Right cardiac atrium (tissue), 5 donors: Measurements from ENCODE around the gene PPP1R15A. TPM values are rescaled to one million over a fixed set of nuclear protein-coding genes. Genes with fewer than 3 reads are reported as not detected.

Experiments
- polyA plus RNA-seq: library from polyadenylated mRNA; stranded (reverse); fragments of 200-250 nt; gene quantifications from one replicate; pipeline ENCODE4 v1.2.3, GENCODE V29; 2013
- total RNA-seq, 4 donors: library from RNA; stranded (reverse); fragmentation: NEBNext Ultra II Directional; extraction: Animal tissue kit (Norgen Biotek cat#: 25700); gene quantifications; one replicate each; pipeline ENCODE4 v1.2.1, GENCODE V29; 2021
- donor health status: healthy with polysubstance abuse.
- donor health status: DM: no; HTN: yes; CAD: no.
- donor health status: DM: no; HTN: no; CAD: no.
- donor health status: DM: no; HTN: yes; CAD: no; lungs with severe emphysema.
- donor health status: DM: yes; HTN: yes; CAD: no.

The PPP1R15A gene
- total and polyA plus RNA-seq, 5 donors = 60.8 to 156 (median 71.4) TPM

Other genes starting within 250 kb of the PPP1R15A start
Only the 30 nearest of the 32 such genes appear.
- 10 to 100 TPM in 3 of 4 donors, 1 to 10 TPM in 1; 2.8 to 16.9 (median 14.7) TPM for gene DBP, start 235.0 kb upstream of the PPP1R15A start, total RNA-seq
- gene DBP, start 235.0 kb upstream of the PPP1R15A start, polyA plus RNA-seq = 9.5 TPM
- gene CA11, start 226.2 kb upstream of the PPP1R15A start, total RNA-seq = 10 to 100 TPM in 3 of 4 donors, 1 to 10 TPM in 1; 8.6 to 16.5 (median 13.2) TPM
- 16.6 TPM for gene CA11, start 226.2 kb upstream of the PPP1R15A start, polyA plus RNA-seq
- gene NTN5, start 199.4 kb upstream of the PPP1R15A start, total RNA-seq = under 1 TPM; 0.19 to 0.94 (median 0.57) TPM
- gene NTN5, start 199.4 kb upstream of the PPP1R15A start, polyA plus RNA-seq = 0.14 TPM
- not detected for gene FUT2, start 176.4 kb upstream of the PPP1R15A start, total RNA-seq
- 0.09 TPM for gene FUT2, start 176.4 kb upstream of the PPP1R15A start, polyA plus RNA-seq
- gene MAMSTR, start 152.7 kb upstream of the PPP1R15A start, total RNA-seq = 1 to 10 TPM; 1.6 to 5.7 (median 3.5) TPM
- gene MAMSTR, start 152.7 kb upstream of the PPP1R15A start, polyA plus RNA-seq = 4.0 TPM
- 10 to 100 TPM; 13.8 to 19.6 (median 17.5) TPM for gene RASIP1, start 131.8 kb upstream of the PPP1R15A start, total RNA-seq
- gene RASIP1, start 131.8 kb upstream of the PPP1R15A start, polyA plus RNA-seq = 20.4 TPM
- gene IZUMO1, start 125.5 kb upstream of the PPP1R15A start, total RNA-seq = under 1 TPM; 0.18 to 0.54 (median 0.38) TPM
- gene IZUMO1, start 125.5 kb upstream of the PPP1R15A start, polyA plus RNA-seq = 0.34 TPM
- gene FUT1, start 119.8 kb upstream of the PPP1R15A start, total RNA-seq = 1 to 10 TPM; 2.2 to 4.0 (median 2.6) TPM
- 3.0 TPM for gene FUT1, start 119.8 kb upstream of the PPP1R15A start, polyA plus RNA-seq
- gene FGF21, start 116.9 kb upstream of the PPP1R15A start, total RNA-seq = not detected
- gene FGF21, start 116.9 kb upstream of the PPP1R15A start, polyA plus RNA-seq = not detected
- gene BCAT2, start 61.4 kb upstream of the PPP1R15A start, total RNA-seq = 10 to 100 TPM; 24.6 to 46.7 (median 37.9) TPM
- 39.7 TPM for gene BCAT2, start 61.4 kb upstream of the PPP1R15A start, polyA plus RNA-seq
- gene HSD17B14, start 35.9 kb upstream of the PPP1R15A start, total RNA-seq = 1 to 10 TPM; 4.0 to 7.6 (median 5.5) TPM
- gene HSD17B14, start 35.9 kb upstream of the PPP1R15A start, polyA plus RNA-seq = 4.0 TPM
- gene PLEKHA4, start 3.8 kb upstream of the PPP1R15A start, total RNA-seq = 10 to 100 TPM; 37.4 to 50.2 (median 44.0) TPM
- 32.0 TPM for gene PLEKHA4, start 3.8 kb upstream of the PPP1R15A start, polyA plus RNA-seq
- 1 to 10 TPM in 1 of 4 donors, under 1 TPM in 2, not detected in 1; 0.40 to 1.4 (median 0.46) TPM for gene TULP2, start 26.3 kb downstream of the PPP1R15A start, total RNA-seq
- gene TULP2, start 26.3 kb downstream of the PPP1R15A start, polyA plus RNA-seq = 0.07 TPM
- 100 to 1,000 TPM; 275 to 327 (median 307) TPM for gene NUCB1, start 27.9 kb downstream of the PPP1R15A start, total RNA-seq
- 213 TPM for gene NUCB1, start 27.9 kb downstream of the PPP1R15A start, polyA plus RNA-seq
- gene DHDH, start 61.3 kb downstream of the PPP1R15A start, total RNA-seq = under 1 TPM in 1 of 4 donors, not detected in 3; 0.31 TPM
- gene DHDH, start 61.3 kb downstream of the PPP1R15A start, polyA plus RNA-seq = not detected
- gene BAX, start 82.5 kb downstream of the PPP1R15A start, total RNA-seq = 10 to 100 TPM; 23.8 to 34.6 (median 30.4) TPM
- gene BAX, start 82.5 kb downstream of the PPP1R15A start, polyA plus RNA-seq = 24.4 TPM
- 1,000 to 10,000 TPM; 1,459 to 1,840 (median 1,541) TPM for gene FTL, start 92.9 kb downstream of the PPP1R15A start, total RNA-seq
- 1,675 TPM for gene FTL, start 92.9 kb downstream of the PPP1R15A start, polyA plus RNA-seq
- gene GYS1, start 120.9 kb downstream of the PPP1R15A start, total RNA-seq = 10 to 100 TPM; 62.7 to 95.9 (median 89.0) TPM
- 61.4 TPM for gene GYS1, start 120.9 kb downstream of the PPP1R15A start, polyA plus RNA-seq
- 10 to 100 TPM; 39.4 to 47.3 (median 45.4) TPM for gene RUVBL2, start 121.5 kb downstream of the PPP1R15A start, total RNA-seq
- gene RUVBL2, start 121.5 kb downstream of the PPP1R15A start, polyA plus RNA-seq = 54.5 TPM
- not detected for gene LHB, start 144.7 kb downstream of the PPP1R15A start, total RNA-seq
- not detected for gene LHB, start 144.7 kb downstream of the PPP1R15A start, polyA plus RNA-seq
- gene CGB3, start 151.9 kb downstream of the PPP1R15A start, total RNA-seq = not detected
- gene CGB3, start 151.9 kb downstream of the PPP1R15A start, polyA plus RNA-seq = not detected
- gene CGB2, start 159.5 kb downstream of the PPP1R15A start, total RNA-seq = not detected
- gene CGB2, start 159.5 kb downstream of the PPP1R15A start, polyA plus RNA-seq = not detected
- gene CGB1, start 164.5 kb downstream of the PPP1R15A start, total RNA-seq = not detected
- gene CGB1, start 164.5 kb downstream of the PPP1R15A start, polyA plus RNA-seq = not detected
- gene CGB5, start 171.4 kb downstream of the PPP1R15A start, total RNA-seq = not detected
- gene CGB5, start 171.4 kb downstream of the PPP1R15A start, polyA plus RNA-seq = not detected
- gene CGB8, start 176.7 kb downstream of the PPP1R15A start, total RNA-seq = not detected
- not detected for gene CGB8, start 176.7 kb downstream of the PPP1R15A start, polyA plus RNA-seq
- under 1 TPM in 1 of 4 donors, not detected in 3; 0.26 TPM for gene CGB7, start 185.3 kb downstream of the PPP1R15A start, total RNA-seq
- 0.07 TPM for gene CGB7, start 185.3 kb downstream of the PPP1R15A start, polyA plus RNA-seq
- under 1 TPM in 3 of 4 donors, not detected in 1; 0.37 to 0.53 (median 0.41) TPM for gene NTF4, start 192.4 kb downstream of the PPP1R15A start, total RNA-seq
- gene NTF4, start 192.4 kb downstream of the PPP1R15A start, polyA plus RNA-seq = 2.2 TPM
- gene KCNA7, start 200.3 kb downstream of the PPP1R15A start, total RNA-seq = 1 to 10 TPM; 1.2 to 1.5 (median 1.4) TPM
- 2.8 TPM for gene KCNA7, start 200.3 kb downstream of the PPP1R15A start, polyA plus RNA-seq
- 100 to 1,000 TPM; 117 to 146 (median 132) TPM for gene SNRNP70, start 213.0 kb downstream of the PPP1R15A start, total RNA-seq
- 144 TPM for gene SNRNP70, start 213.0 kb downstream of the PPP1R15A start, polyA plus RNA-seq
- gene LIN7B, start 241.9 kb downstream of the PPP1R15A start, total RNA-seq = 10 to 100 TPM; 18.0 to 23.6 (median 19.7) TPM
- 33.4 TPM for gene LIN7B, start 241.9 kb downstream of the PPP1R15A start, polyA plus RNA-seq